HL-60/S4 treated with phorbol 12-myristate 13-acetate at 8.2 ng/mL for 4 days and 3 days (cell line): ENCODE results near the gene B4GALNT1.
"Not testable (repeated sequence)": the region's sequence is repeated elsewhere in the genome, so short reads cannot be mapped to it uniquely, and the experiment has no call there.

Experiments
- in situ Hi-C: fragments of 300-500 bp; cut with MboI; formaldehyde crosslinking; loops from 2 replicates; pipeline ENCODE4 v1.15.0; 2022; ENCODE audit warnings: low sequenced_read_pairs

The B4GALNT1 gene

DNA sequence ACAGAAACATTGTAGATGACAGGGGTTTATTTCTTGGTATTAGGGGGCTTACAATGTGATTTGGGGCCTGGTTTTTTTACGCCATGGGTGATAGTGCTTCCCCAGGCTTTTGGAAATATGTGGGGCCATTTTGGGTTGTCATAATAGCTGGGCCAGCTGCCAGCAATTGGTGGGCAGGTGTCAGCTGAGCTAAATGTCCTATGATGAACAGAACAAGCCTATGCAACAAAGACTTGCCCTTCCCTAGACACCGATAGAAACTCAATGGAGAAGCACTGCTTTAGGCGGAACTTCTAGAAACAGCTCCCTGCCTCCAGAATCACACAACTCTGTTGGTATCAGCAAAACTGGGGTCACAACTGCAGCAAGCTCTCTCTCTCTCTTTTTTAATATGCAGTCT is 5.1 kb upstream of the B4GALNT1 start:
- in situ Hi-C loops, result no loop called here

DNA sequence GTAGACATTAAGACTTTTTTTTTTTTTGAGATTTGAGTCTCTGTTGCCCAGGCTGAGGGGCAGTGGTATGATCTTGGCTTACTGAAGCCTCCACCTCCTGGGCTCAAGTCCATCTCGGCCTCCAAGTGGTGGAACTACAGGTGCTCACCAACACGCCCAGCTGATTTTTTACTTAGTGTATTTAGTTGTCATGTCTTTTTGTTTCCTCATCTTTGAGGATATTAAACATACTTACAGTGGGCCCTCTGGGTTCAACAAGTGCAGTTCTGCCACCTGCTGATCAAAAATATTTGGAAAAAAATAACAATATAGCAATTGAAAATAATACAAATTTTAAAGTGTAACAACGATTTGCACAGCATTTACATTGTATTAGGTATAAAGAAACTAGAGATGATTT is 4.4 kb upstream of the B4GALNT1 start:
- in situ Hi-C loops, result no loop called here

DNA sequence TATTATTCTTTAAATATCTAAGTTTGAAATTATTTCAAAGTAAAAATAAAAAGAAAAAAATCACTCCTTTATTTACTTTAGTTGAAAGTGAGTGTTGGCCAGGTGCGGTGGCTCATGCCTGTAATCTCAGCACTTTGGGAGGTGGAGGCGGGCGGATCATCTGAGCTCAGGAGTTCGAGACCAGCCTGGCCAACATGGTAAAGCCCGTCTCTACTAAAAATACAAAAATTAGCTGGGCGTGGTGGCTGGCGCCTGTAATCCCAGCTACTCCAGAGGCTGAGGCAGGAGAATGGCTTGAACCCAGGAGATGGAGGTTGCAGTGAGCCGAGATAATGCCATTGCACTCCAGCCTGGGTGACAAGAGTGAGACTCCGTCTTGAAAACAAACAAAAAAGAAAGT is 3.7 kb upstream of the B4GALNT1 start:
- in situ Hi-C loops, result not testable (repeated sequence)

GRCh38 chr12:57632073-57632957 is 686 bp downstream of the B4GALNT1 start:
- in situ Hi-C loops, result no loop called here

- in situ Hi-C loops, result no loop called here
These were observed 1.4 kb downstream of the B4GALNT1 start for GRCh38 chr12:57631566-57632072.

DNA sequence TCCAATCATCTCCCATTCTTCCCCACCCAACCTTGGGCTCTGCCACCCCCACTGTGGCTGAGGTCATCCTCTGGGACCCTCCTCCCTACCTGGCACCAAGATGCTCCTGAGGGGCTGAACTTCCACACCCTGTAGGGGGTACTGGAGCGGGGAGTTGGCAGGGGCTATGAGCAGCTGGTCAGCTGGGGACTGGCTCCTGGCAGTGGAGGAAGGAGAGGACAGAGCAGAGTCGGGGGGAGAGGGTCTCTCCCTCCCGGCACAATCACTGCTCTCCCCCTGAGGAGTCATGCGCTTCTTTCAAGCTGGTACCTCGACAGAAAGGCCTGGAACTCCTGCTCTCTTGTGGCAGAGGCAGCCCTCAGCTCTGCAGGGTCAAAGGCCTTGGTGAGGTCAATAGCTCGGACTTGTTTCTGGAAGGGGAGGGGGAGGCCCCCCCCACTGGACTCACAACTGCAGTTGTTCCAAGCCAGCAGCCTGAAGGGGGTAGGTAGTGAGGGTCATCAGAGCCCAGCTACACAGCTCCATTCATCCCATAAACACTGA is 2.0 kb downstream of the B4GALNT1 start:
- in situ Hi-C loops, result no loop called here

DNA sequence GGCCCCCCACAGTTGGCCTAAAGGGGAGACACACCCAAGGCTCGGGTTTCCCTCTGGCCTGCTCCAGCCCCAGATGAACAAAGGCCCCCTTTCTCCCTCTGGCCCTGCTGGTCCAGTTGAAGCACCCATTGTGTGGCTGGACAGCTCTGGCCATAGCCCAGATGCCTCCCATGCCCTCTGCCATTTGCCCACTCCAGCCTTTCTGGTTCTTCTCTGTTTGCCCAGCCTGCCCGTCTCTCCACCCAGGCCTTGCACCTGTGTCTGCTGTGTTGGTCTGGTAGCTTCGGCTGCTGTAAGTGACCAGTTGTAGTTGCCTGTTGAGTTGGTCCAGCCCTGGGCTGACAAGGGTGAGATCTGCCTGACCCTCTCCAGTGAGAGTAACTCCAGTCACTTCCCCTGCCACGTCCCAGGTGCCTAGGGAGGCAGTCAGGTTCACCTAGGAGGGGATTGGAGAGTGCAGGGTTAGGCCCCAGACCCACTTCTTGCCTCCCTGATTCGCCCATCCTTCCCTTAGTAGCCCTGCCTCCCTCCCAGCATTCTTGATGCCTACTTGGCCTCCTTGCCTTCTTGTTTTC is 3.0 kb downstream of the B4GALNT1 start:
- in situ Hi-C loops, result no loop called here

DNA sequence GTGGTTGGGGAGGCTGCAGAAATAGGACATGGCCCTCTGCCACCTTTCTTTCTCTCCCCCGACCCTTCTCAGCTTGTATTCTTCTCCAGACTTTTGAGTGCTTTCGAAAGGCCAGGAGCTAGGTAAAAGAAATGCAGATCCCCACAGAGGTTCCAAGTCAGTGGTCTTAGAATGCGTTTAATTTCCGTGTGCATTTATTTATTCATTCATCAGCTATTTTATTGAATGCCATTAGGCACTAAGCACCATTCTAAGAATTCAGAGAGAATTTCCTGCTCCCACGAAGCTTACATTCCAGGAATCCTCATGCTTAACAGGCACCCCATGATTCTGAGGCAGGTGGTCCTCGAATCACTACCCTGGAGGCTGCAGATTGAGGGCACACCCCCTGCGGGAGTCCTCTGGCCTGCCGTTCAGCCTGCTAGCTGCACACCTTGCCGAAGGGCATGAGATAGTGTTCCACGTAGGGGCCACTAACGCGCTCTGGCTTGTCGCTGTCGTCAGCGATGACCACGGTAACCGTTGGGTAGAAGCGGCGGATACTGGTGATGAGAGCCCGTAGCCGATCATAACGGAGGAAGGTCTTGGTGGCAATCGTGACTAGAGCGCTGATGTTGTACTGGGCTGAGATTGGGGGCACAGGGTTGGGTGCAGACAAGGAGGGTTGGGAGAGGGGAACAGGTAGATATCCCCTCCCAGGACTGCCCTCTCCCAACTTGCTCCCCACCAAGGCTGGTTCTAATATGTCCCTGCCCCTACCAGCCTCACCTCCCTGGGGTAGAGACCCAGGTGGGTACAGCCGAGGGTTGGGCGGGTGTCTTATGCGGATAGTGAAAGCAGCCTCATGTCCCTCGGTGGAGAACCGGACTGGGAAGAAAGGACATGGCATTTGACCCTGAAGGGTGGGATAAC is 4.5 kb downstream of the B4GALNT1 start:
- in situ Hi-C loops, result no loop called here

GRCh38 chr12:57627501-57628279 is 5.3 kb downstream of the B4GALNT1 start:
- in situ Hi-C loops, result no loop called here

DNA sequence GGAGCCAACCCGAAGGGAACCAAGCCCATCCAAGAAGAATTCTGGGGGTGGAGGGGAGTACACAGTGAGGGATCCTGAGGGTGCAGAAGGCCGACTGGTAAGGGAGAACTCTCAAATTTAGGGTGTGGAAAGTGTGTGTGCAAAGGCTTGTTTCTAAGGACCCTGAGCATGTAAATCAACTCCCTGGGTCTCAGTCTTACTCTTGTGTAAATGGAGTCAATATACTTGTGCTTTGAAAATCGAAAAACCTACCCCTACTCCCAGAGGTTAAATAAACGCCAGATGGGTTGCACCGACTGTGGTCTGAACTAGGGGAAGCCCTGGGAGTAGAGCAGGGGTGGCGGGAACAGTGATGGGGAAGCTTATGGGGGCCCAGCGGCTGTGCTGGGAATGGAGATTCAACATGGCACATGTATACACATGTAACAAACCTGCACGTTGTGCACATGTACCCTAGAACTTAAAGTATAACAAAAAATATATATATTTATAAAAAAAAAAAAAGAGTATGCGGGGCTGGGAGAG is 6.0 kb downstream of the B4GALNT1 start:
- in situ Hi-C loops, result no loop called here

DNA sequence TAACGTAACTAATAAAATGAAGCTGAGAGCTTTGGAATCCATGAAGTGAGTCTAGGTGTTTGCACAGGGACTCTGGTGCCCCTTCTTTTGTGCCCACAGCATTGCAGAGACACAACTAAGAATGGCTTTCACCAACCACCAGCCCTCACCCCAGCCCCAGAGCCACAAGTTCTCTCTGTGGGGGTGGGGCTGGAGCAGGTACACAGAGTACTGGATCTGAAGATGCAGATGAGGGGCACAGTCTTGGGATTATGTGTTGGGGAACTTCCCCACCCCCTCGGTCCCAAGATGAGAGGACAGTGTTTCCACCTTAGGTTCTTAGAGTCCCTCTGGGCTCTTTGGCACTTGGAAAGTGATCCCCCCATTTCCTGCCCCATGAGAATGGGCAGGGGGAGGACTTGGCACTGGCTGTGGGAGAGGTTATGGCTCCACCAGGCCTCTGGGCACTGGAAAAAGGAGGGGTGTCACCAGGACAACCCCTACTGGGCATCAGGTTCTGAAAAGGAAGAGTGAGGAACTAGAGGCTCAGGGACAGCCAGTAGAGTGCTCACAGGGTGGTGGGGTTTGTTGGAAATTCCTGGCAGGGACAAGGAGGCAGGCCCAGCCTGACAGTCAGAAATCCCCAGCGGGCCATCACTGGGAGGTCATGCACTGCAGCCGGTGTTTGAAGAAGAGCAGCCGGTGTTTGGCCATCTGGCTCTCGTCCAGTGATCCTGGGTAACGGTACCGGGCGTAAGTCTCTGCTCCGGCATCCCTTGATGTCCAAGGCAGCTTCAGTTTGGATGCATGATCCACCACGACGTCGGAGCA is 6.7 kb downstream of the B4GALNT1 start:
- in situ Hi-C loops, result no loop called here

GRCh38 chr12:57625261-57626032 is 7.6 kb downstream of the B4GALNT1 start:
- in situ Hi-C loops, result no loop called here

- in situ Hi-C loops, result no loop called here
These were observed 8.4 kb downstream of the B4GALNT1 start for GRCh38 chr12:57624441-57625220.

DNA sequence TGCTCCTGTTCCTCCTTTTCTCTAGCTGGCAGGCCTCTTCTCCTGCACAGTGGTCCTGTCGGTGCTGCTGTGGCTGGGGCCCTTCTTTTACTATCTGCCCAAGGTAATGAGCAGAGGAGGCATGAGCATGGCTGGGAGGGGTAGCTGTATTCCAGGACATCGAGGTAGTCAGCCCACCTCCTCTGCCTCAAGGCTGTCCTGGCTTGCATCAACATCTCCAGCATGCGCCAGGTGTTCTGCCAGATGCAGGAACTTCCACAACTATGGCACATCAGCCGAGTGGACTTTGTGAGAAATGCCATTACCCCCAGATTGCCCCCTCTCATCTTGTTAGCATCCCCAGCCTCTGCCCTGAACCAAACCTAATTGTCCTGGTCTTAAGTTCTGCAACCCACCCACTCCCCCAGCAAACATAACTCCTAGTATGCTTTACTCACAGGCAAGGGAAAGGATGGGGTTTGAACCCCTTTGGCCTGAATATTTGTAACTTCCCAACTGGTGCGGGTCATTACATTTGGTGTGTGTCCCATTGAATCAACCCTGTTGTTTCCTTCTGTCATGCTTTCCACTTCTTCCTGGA is 9.1 kb downstream of the B4GALNT1 start:
- in situ Hi-C loops, result no loop called here

DNA sequence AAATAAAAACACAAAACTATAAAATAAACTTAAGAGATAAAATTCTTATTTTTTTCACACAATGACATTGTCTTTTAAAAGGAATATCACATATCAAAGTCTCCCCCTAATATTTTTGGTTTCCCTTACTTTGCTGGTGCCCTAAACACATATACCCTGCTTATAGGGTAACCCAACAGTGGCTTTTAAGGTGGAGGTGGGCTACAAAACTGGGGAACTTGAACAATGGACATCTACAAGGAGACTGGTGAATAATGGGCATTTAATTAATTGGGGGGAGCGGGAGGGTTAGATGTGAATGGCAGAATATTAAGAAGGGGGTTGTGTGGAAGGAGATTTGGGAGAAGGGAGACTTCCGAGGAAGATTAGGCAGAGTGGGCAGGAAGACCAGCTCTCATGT is 9.6 kb downstream of the B4GALNT1 start:
- in situ Hi-C loops, result no loop called here

DNA sequence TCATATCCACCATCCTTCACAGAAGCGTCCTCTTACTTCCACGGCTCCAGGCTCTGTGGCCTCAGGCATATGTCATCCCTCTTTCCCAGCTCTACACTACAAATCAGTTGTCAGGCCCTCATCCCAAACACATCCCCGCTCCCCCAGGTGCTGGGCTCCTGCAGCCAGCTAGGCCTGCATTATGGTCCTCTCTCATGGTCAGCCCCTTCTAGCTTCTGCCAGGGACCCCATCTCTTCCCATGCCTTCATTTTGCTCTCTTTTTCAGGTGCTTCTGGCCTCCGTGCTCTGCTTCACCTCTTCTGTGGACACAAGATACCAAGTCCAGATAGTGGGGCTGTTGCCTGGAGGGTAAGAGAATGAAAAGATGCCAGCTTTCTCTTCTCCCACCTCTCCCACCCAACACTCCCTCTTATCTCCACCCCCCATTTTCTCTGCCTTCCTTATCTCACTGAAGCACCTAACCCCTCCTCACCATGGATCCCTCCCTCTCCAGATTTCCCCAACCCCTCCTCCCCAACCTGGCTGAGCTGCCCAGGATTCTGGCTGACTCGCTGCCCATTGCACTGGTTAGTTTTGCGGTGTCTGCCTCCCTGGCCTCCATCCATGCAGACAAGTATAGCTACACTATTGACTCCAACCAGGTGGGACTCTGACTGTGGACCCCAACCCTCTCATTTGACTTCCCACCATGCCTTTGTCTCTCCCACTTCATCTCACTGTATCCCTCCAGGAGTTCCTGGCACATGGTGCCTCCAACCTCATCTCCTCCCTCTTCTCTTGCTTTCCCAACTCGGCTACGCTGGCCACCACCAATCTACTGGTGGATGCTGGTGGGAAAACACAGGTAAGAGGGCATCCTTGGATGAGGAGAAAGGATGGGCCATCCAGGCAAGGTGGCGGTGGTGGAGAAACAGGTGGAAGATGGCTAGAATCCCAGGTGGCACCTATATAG is 10.4 kb downstream of the B4GALNT1 start:
- in situ Hi-C loops, result no loop called here
